GM23338 (cell line): Measurements from ENCODE around the gene IL12A.

Experiments used
- CREB1 ChIP-seq: fragments of 250-450 bp; sonication (Bioruptor Pico); IDR thresholded peaks from 2 replicates; pipeline ENCODE4 v1.5.0; 2020; ENCODE audit warnings: low read depth, mild to moderate bottlenecking, moderate library complexity
- CTCF ChIP-seq, 2 experiments: fragments of 200-600 bp in 1 of 2; sonication (generic) in 1 of 2; conservative IDR thresholded peaks; 2 replicates each; pipeline versions ENCODE4 v1.5.1 to v1.6.1; 2016 to 2017; ENCODE audit warnings: antibody characterized with exemption in 2 of 2, low read depth in 2 of 2, mild to moderate bottlenecking in 2 of 2, moderate library complexity in 1 of 2
- EZH2 ChIP-seq: fragments of 200-600 bp; sonication (generic); IDR thresholded peaks from one replicate; pipeline ENCODE4 v1.8.0; 2017; ENCODE audit warnings: antibody characterized with exemption, mild to moderate bottlenecking, low read depth; ENCODE audit not compliant: unreplicated experiment
- EZH2phosphoT487 ChIP-seq: fragments of 200-600 bp; sonication (generic); IDR thresholded peaks from one replicate; pipeline ENCODE4 v1.8.1; 2018; ENCODE audit warnings: antibody characterized with exemption; ENCODE audit not compliant: unreplicated experiment
- POLR2AphosphoS5 ChIP-seq: IDR thresholded peaks from 2 replicates; pipeline ENCODE4 v1.6.1; 2016; ENCODE audit warnings: antibody characterized with exemption, low read depth
- STAT1 ChIP-seq: IDR thresholded peaks from one replicate; pipeline ENCODE4 v1.6.1; 2016; ENCODE audit warnings: antibody characterized with exemption; ENCODE audit not compliant: unreplicated experiment
- ZNF114 ChIP-seq: fragments of 250-450 bp; sonication (Bioruptor Pico); IDR thresholded peaks from 2 replicates; pipeline ENCODE4 v1.5.0; 2020; ENCODE audit warnings: mild to moderate bottlenecking, moderate library complexity
- ZNF331 ChIP-seq: fragments of 250-450 bp; sonication (Bioruptor Pico); IDR thresholded peaks from 2 replicates; pipeline ENCODE4 v1.5.0; 2020; ENCODE audit warnings: low read depth, mild to moderate bottlenecking, moderate library complexity

GRCh38 chr3:159978353-159978752 is 10.3 kb upstream of the IL12A start:
- TF ChIP-seq CTCF (conservative IDR thresholded peaks at IDR 0.05; ENCODE audit: low read depth in 2 of 2) (no peak), EZH2 (no peak), POLR2AphosphoS5 (no peak), STAT1 (no peak), EZH2phosphoT487 (no peak), ZNF331 (CRISPR knock-in tag) (no peak), CREB1 (no peak), ZNF114 (CRISPR knock-in tag) (no peak)
